Endodermal cell (in vitro differentiated cells): ENCODE data around the gene PRKCD. TPM values are rescaled to one million over a fixed set of nuclear protein-coding genes. Genes with fewer than 3 reads are reported as not detected.
A peak's percentile ranks its signal among the peaks of the same experiment; 100 is the strongest.

Experiments
- DNase-seq: peaks from one replicate; pipeline ENCODE4 v3.0.0-alpha.2; 2017
- H3K27ac ChIP-seq: 2 replicates; pipeline ENCODE4 v1.5.1; 2013; ENCODE audit warnings: mild to moderate bottlenecking, low read depth, low read length, moderate library complexity
- H3K27me3 ChIP-seq: 2 replicates; pipeline ENCODE4 v1.6.1; 2013; ENCODE audit warnings: mild to moderate bottlenecking, low read length, moderate library complexity; ENCODE audit not compliant: insufficient read depth, control insufficient read depth, poor library complexity, severe bottlenecking
- H3K36me3 ChIP-seq: 2 replicates; pipeline ENCODE4 v1.7.0; 2013; ENCODE audit warnings: mild to moderate bottlenecking, low read length, moderate library complexity; ENCODE audit not compliant: control insufficient read depth, insufficient read depth
- H3K4me1 ChIP-seq: one replicate; pipeline ENCODE4 v1.7.0; 2013; ENCODE audit warnings: low read length; ENCODE audit not compliant: control insufficient read depth, insufficient read depth
- H3K4me3 ChIP-seq: 2 replicates; pipeline ENCODE4 v1.5.1; 2013; ENCODE audit warnings: mild to moderate bottlenecking, low read length, moderate library complexity
- H3K9ac ChIP-seq: 2 replicates; pipeline ENCODE4 v1.6.1; 2013; ENCODE audit warnings: mild to moderate bottlenecking, low read length, moderate library complexity; ENCODE audit not compliant: poor library complexity, severe bottlenecking; ENCODE audit errors: extremely low read depth
- H3K9me3 ChIP-seq: 2 replicates; pipeline ENCODE4 v1.6.1; 2013; ENCODE audit warnings: mild to moderate bottlenecking, low read length, moderate library complexity; ENCODE audit not compliant: control insufficient read depth
- H3K27ac Mint-ChIP-seq: 2 replicates; pipeline ENCODE4 v1.8.0; 2020; ENCODE audit warnings: mixed read lengths
- H3K27me3 Mint-ChIP-seq: 2 replicates; pipeline ENCODE4 v1.8.0; 2021; ENCODE audit warnings: mild to moderate bottlenecking, mixed read lengths; ENCODE audit not compliant: insufficient read depth
- H3K36me3 Mint-ChIP-seq: 2 replicates; pipeline ENCODE4 v1.8.0; 2020; ENCODE audit warnings: low read depth, mixed read lengths
- H3K4me1 Mint-ChIP-seq: 2 replicates; pipeline ENCODE4 v1.8.0; 2020; ENCODE audit warnings: mixed read lengths
- H3K4me3 Mint-ChIP-seq: 2 replicates; pipeline ENCODE4 v1.8.0; 2020; ENCODE audit warnings: mild to moderate bottlenecking, moderate library complexity, mixed read lengths
- H3K9me3 Mint-ChIP-seq: 2 replicates; pipeline ENCODE4 v1.8.0; 2020; ENCODE audit warnings: mild to moderate bottlenecking, mixed read lengths
- WGBS, 2 experiments: methylation state at CpG; one replicate each; pipeline versions ENCODE4 v1.1.5 to v1.1.7; 2013; ENCODE audit warnings: missing lambda C conversion rate in 2 of 2, mixed read lengths in 1 of 2; ENCODE audit not compliant: insufficient coverage in 1 of 2, insufficient read length in 1 of 2; 5-methylcytosine and 5-hydroxymethylcytosine counted together
- total RNA-seq, 2 donors: library from RNA; stranded (reverse); fragmentation: NEBNext Ultra II Directional in 1 of 2; extraction: Animal tissue kit (Norgen Biotek cat#: 25700) in 1 of 2; gene quantifications; 2 replicates in 1 of 2; 3 replicates in 1 of 2; pipeline ENCODE4 v1.2.1, GENCODE V29; 2021
- TF ChIP-seq, protein P1 (sequence below): fragments of 200-600 bp; sonication (generic); conservative IDR thresholded peaks from 2 replicates; pipeline ENCODE4 v1.5.0; 2021; ENCODE audit warnings: antibody characterized with exemption, mild to moderate bottlenecking

The PRKCD gene
- total RNA-seq, 2 donors from 2014 or later: 19.9 to 26.6 TPM

GRCh38 chr3:53164911-53165310, 3.9 kb downstream of the PRKCD start:
- H3K36me3 ChIP-seq: no peaks in the 10 kb centered on the region
- no peak overlapping the region for H3K9ac ChIP-seq
- peak; percentile 76 for DNase-seq
- Mint-ChIP-seq H3K27ac (no peak overlapping the region), H3K36me3 (no peaks in the 10 kb centered on the region), H3K27me3 (no peaks in the 10 kb centered on the region), H3K9me3 (no peaks in the 10 kb centered on the region), H3K4me3 (no peak overlapping the region), H3K4me1 (peaks cover 29% of the 10 kb centered on the region)
- H3K4me1 ChIP-seq: peaks cover 11% of the 10 kb centered on the region
- TF ChIP-seq, protein P1, sequence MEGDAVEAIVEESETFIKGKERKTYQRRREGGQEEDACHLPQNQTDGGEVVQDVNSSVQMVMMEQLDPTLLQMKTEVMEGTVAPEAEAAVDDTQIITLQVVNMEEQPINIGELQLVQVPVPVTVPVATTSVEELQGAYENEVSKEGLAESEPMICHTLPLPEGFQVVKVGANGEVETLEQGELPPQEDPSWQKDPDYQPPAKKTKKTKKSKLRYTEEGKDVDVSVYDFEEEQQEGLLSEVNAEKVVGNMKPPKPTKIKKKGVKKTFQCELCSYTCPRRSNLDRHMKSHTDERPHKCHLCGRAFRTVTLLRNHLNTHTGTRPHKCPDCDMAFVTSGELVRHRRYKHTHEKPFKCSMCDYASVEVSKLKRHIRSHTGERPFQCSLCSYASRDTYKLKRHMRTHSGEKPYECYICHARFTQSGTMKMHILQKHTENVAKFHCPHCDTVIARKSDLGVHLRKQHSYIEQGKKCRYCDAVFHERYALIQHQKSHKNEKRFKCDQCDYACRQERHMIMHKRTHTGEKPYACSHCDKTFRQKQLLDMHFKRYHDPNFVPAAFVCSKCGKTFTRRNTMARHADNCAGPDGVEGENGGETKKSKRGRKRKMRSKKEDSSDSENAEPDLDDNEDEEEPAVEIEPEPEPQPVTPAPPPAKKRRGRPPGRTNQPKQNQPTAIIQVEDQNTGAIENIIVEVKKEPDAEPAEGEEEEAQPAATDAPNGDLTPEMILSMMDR: no peak
- 72 to 79% methylated on average over 8 to 9 of the region's 9 CpGs for whole genome bisulfite sequencing, 2 experiments
- H3K27ac ChIP-seq: no peak overlapping the region
- peaks cover 5% of the 10 kb centered on the region for H3K27me3 ChIP-seq
- no peaks in the 10 kb centered on the region for H3K9me3 ChIP-seq
- H3K4me3 ChIP-seq: no peak overlapping the region

GRCh38 chr3:53166206-53166605, 5.2 kb downstream of the PRKCD start:
- H3K9ac ChIP-seq: no peak overlapping the region
- 90 to 100% methylated on average over 3 to 4 of the region's 4 CpGs for WGBS, 2 experiments
- H3K27me3 ChIP-seq: no peaks in the 10 kb centered on the region
- no peak for DNase-seq
- no peak overlapping the region for H3K27ac ChIP-seq
- Mint-ChIP-seq H3K27ac (no peak overlapping the region), H3K9me3 (no peaks in the 10 kb centered on the region), H3K4me3 (no peak overlapping the region), H3K4me1 (peaks cover 30% of the 10 kb centered on the region), H3K27me3 (no peaks in the 10 kb centered on the region), H3K36me3 (no peaks in the 10 kb centered on the region)
- peaks cover 6% of the 10 kb centered on the region for H3K4me1 ChIP-seq
- no peaks in the 10 kb centered on the region for H3K9me3 ChIP-seq
- TF ChIP-seq, protein P1: no peak
- no peaks in the 10 kb centered on the region for H3K36me3 ChIP-seq
- H3K4me3 ChIP-seq: no peak overlapping the region

- H3K4me1 Mint-ChIP-seq: peaks cover 36% of the 10 kb centered on the region
- H3K4me3 ChIP-seq: no peak overlapping the region
- H3K36me3 Mint-ChIP-seq: no peaks in the 10 kb centered on the region
- 82 to 86% methylated on average over 6 to 9 of the region's 9 CpGs for WGBS, 2 experiments
- no peaks in the 10 kb centered on the region for H3K27me3 ChIP-seq
- no peaks in the 10 kb centered on the region for H3K9me3 Mint-ChIP-seq
- H3K4me1 ChIP-seq: peaks cover 6% of the 10 kb centered on the region
- no peak for DNase-seq
- H3K27ac ChIP-seq: no peak overlapping the region
- no peak overlapping the region for H3K27ac Mint-ChIP-seq
- H3K4me3 Mint-ChIP-seq: no peak overlapping the region
- TF ChIP-seq, protein P1: no peak
- no peak overlapping the region for H3K9ac ChIP-seq
- no peaks in the 10 kb centered on the region for H3K9me3 ChIP-seq
- H3K36me3 ChIP-seq: no peaks in the 10 kb centered on the region
- H3K27me3 Mint-ChIP-seq: no peaks in the 10 kb centered on the region
These were observed 5.8 kb downstream of the PRKCD start for GRCh38 chr3:53166781-53167291.
